K562 (cell line): ENCODE results near the gene CHN2. TPM values are rescaled to one million over a fixed set of nuclear protein-coding genes. Genes with fewer than 3 reads are reported as not detected.
A peak's percentile ranks its signal among the peaks of the same experiment; 100 is the strongest.

Experiments
- ATAC-seq: fragments of 200-7000 bp; cut with Tn5 transposase; 3 replicates; pipeline ENCODE4 v1.9.1; 2020; ENCODE audit warnings: moderate library complexity
- BruUV-seq: library from RNA; stranded (reverse); fragments of 400-500 nt; replicated peaks from 2 replicates; lab custom pipeline; 2021; lab: Mats Ljungman, UMichigan
- CTCF ChIA-PET: fragments of 300-600 bp; formaldehyde crosslinking; extraction: SDS; loops from one replicate; lab custom pipeline; 2021; ENCODE audit warnings: low intra/inter-chr PET ratio; lab: Yijun Ruan, JAX
- POLR2A ChIA-PET: fragments of 300-600, 350-650 bp; sonication (Branson Sonifier 250); formaldehyde crosslinking; extraction: SDS; loops from one replicate; lab custom pipeline; 2021; ENCODE audit warnings: antibody characterized with exemption, inconsistent platforms; lab: Yijun Ruan, JAX
- DNase-seq, 4 experiments: peaks; one replicate each; pipeline versions ENCODE4 v3.0.0 to v3.0.0-alpha.2; 2011 to 2018; ENCODE audit warnings: low spot score in 3 of 4, mixed read lengths in 3 of 4; ENCODE audit errors: extremely low read depth in 1 of 4
- FAIRE-seq: peaks from 2 replicates; lab custom pipeline; 2011; peaks lifted over from hg19 to GRCh38; lab: Jason Lieb, UNC
- H2AFZ ChIP-seq: 2 replicates; pipeline ENCODE4 v1.6.0; 2011; ENCODE audit warnings: low read depth, low read length, control low read depth, inconsistent platforms
- H3K27ac ChIP-seq: fragments of 200-600 bp; 3 replicates; pipeline ENCODE4 v1.8.0; 2011; ENCODE audit warnings: low read depth, mild to moderate bottlenecking, control low read depth, inconsistent platforms, low read length, moderate library complexity, mixed read lengths; ENCODE audit errors: extremely low read depth
- H3K27me3 ChIP-seq, 2 experiments: fragments of 300-600 bp in 1 of 2; 2 replicates in 1 of 2; 3 replicates in 1 of 2; pipeline versions ENCODE4 v1.6.0 to v1.8.0; 2011; ENCODE audit warnings: inconsistent platforms in 2 of 2, low read length in 2 of 2, mild to moderate bottlenecking in 1 of 2, mixed read lengths in 1 of 2, moderate library complexity in 1 of 2; ENCODE audit not compliant: control insufficient read depth in 2 of 2, insufficient read depth in 2 of 2
- H3K36me3 ChIP-seq: fragments of 300-600 bp; 3 replicates; pipeline ENCODE4 v1.8.0; 2011; ENCODE audit warnings: mild to moderate bottlenecking, low read length, inconsistent platforms; ENCODE audit not compliant: control insufficient read depth, insufficient read depth
- H3K4me1 ChIP-seq, 2 experiments: fragments of 200-600 bp in 1 of 2; replicated peaks in 1 of 2; 2 replicates in 1 of 2; 3 replicates in 1 of 2; pipeline versions ENCODE4 v1.5.1 to v1.8.0; 2011; ENCODE audit warnings: inconsistent platforms in 2 of 2, low read length in 2 of 2, mild to moderate bottlenecking in 1 of 2, mixed read lengths in 1 of 2, moderate library complexity in 1 of 2; ENCODE audit not compliant: control insufficient read depth in 2 of 2, insufficient read depth in 2 of 2
- H3K4me2 ChIP-seq: 2 replicates; pipeline ENCODE4 v1.6.1; 2011; ENCODE audit warnings: low read length, control low read depth, inconsistent platforms, mixed read lengths; ENCODE audit not compliant: insufficient read depth
- H3K4me3 ChIP-seq: fragments of 200-600 bp; sonication (generic), shearing (Covaris generic); 2 replicates; pipeline ENCODE4 v1.5.1; 2016; ENCODE audit warnings: control low read depth, inconsistent platforms
- H3K79me2 ChIP-seq: fragments of 200-600 bp; 3 replicates; pipeline ENCODE4 v1.8.0; 2011; ENCODE audit warnings: low read length, inconsistent platforms; ENCODE audit not compliant: control insufficient read depth, insufficient read depth
- H3K9ac ChIP-seq, 2 experiments: 2 replicates each; pipeline versions ENCODE4 v1.6.0 to v1.6.1; 2011; ENCODE audit warnings: low read depth in 2 of 2, low read length in 2 of 2, control low read depth in 1 of 2, inconsistent platforms in 1 of 2, mild to moderate bottlenecking in 1 of 2, mixed read lengths in 1 of 2; ENCODE audit not compliant: insufficient read depth in 1 of 2
- H3K9me1 ChIP-seq: one replicate; pipeline ENCODE4 v1.6.0; 2011; ENCODE audit warnings: inconsistent platforms, mild to moderate bottlenecking, low read length, moderate library complexity; ENCODE audit not compliant: control insufficient read depth, insufficient read depth
- H3K9me3 ChIP-seq: replicated peaks from 2 replicates; pipeline ENCODE4 v1.5.1; 2011; ENCODE audit warnings: low read depth, low read length, inconsistent platforms; ENCODE audit not compliant: control insufficient read depth, insufficient read depth
- H4K20me1 ChIP-seq: replicated peaks from 2 replicates; pipeline ENCODE4 v1.6.1; 2011; ENCODE audit warnings: low read length, inconsistent platforms, mixed read lengths; ENCODE audit not compliant: control insufficient read depth, insufficient read depth
- ELF1 ChIP-seq: fragments of 200-800 bp; sonication (Bioruptor generic); IDR thresholded peaks from 2 replicates; pipeline ENCODE4 v1.6.1; 2016; ENCODE audit warnings: missing genetic modification characterization, missing compliant biosample characterization
- FOSL1 ChIP-seq: fragments of 200-800 bp; sonication (Bioruptor generic); conservative IDR thresholded peaks from 2 replicates; pipeline ENCODE4 v1.6.1; 2016; ENCODE audit warnings: missing genetic modification characterization, missing compliant biosample characterization
- LEF1 ChIP-seq: fragments of 450-650 bp; IDR thresholded peaks from 2 replicates; pipeline ENCODE4 v1.6.1; 2016; ENCODE audit warnings: mild to moderate bottlenecking
- POLR2A ChIP-seq: fragments of 450-650 bp; conservative IDR thresholded peaks from 2 replicates; pipeline ENCODE4 v1.6.1; 2016
- SMC3 ChIP-seq: conservative IDR thresholded peaks from 2 replicates; pipeline ENCODE4 v1.6.1; 2011; ENCODE audit warnings: low read depth, low read length, improper control_type of control experiment; ENCODE audit not compliant: insufficient read depth
- ZNF347 ChIP-seq: fragments of 450-650 bp; formaldehyde crosslinking; IDR thresholded peaks from 2 replicates; pipeline ENCODE4 v1.4.0; 2020; ENCODE audit warnings: low read depth, mild to moderate bottlenecking, moderate library complexity
- WGBS: fragments of 100-300 bp; shearing (Covaris generic); methylation state at CpG from one replicate; pipeline ENCODE4 v1.1.6; 2016; ENCODE audit warnings: low coverage, mixed read lengths; ENCODE audit not compliant: insufficient coverage; ENCODE audit errors: missing lambda C conversion rate; 5-methylcytosine and 5-hydroxymethylcytosine counted together
- in situ Hi-C: fragments of 300-500 bp; cut with MboI; formaldehyde crosslinking; loops from 4 replicates; pipeline ENCODE4 v1.15.0; 2018; ENCODE audit warnings: inconsistent platforms, mixed read lengths
- intact Hi-C: fragments of 100-400 bp; cut with micrococcal nuclease; formaldehyde crosslinking; loops from 2 replicates; pipeline ENCODE4 v1.14.2; 2022
- polyA plus RNA-seq, 8 experiments: library from polyadenylated mRNA; depleted of rRNA in 4 of 8; stranded (reverse) in 5 of 8; unstranded in 3 of 8; fragments of >200 nt; fragmentation: Nextera tagmentation in 2 of 8; fragmentation: Illumina TruSeq in 1 of 8; extraction: Ambion mirVana in 2 of 8; extraction: Trizol in 1 of 8; gene quantifications; 2 replicates each; pipeline versions ENCODE4 v1.2.1 to v1.2.3, GENCODE V29; 2011 to 2014; ENCODE audit warnings: inconsistent platforms in 1 of 8, missing spikeins in 1 of 8
- total RNA-seq, 7 experiments: library from RNA; depleted of rRNA in 6 of 7; stranded (reverse); fragments of >200 nt in 6 of 7; fragmentation: Illumina TruSeq in 2 of 7; extraction: Trizol in 2 of 7; gene quantifications; 2 replicates each; pipeline versions ENCODE4 v1.2.1 to v1.2.3, GENCODE V29; 2011 to 2021; ENCODE audit warnings: low replicate concordance in 1 of 7
- TF ChIP-seq, protein P1 (sequence below): sonication (generic); formaldehyde crosslinking; IDR thresholded peaks from 2 replicates; pipeline ENCODE4 v1.8.1; 2022; ENCODE audit warnings: missing genetic modification reagents
- TF ChIP-seq, protein P2 (sequence below), 2 experiments: IDR thresholded peaks in 1 of 2; conservative IDR thresholded peaks in 1 of 2; 2 replicates each; pipeline ENCODE4 v1.6.1; 2016; ENCODE audit warnings: low read depth in 2 of 2, mild to moderate bottlenecking in 1 of 2, missing compliant biosample characterization in 1 of 2, missing genetic modification characterization in 1 of 2, moderate library complexity in 1 of 2

CHN2 gene
- total and polyA plus RNA-seq, 9 of the 15 experiments (the other 6 are each of a cell fraction or from before 2014, with no cell fraction given) = 0.12 to 2.1 (median 0.31) TPM; not detected in 1

DNA sequence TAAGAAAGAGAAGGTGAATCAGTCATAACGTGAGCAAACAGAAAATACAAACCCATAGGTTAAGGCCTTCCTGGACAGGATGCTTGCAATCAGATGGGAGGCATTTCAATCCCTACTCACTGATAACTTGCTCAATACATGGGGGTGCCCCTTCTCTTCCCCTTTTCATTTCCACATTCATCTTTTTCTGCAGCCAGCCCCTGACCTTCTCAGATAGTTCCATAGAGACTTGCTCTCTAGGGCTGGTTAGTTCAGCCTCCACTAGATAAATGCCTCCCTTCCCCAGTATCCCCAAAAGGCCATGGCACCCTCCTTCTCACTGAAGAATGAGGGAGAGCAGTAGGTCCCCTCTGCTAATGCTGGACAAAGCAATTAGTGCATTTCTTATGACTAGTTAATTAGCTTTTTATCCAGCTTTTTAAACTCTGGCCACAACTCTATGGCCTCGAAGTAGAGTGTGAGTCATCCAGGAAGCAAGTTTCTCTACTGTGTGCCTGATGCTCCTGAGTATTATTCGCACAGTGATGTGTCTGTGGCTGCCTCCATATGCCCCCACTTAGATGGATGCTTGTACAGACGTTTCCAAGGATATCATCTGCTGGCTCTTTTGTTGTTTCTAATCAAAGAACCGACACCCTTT lies 12.7 kb downstream of the CHN2 start:
- Histone ChIP-seq H3K9ac (no peak overlapping the region), H3K27ac (no peak overlapping the region), H4K20me1 (no peaks in the 10 kb centered on the region), H2AFZ (no peak overlapping the region), H3K4me2 (no peak overlapping the region), H3K9me1 (no peaks in the 10 kb centered on the region), H3K4me1 (no peaks in the 10 kb centered on the region), H3K36me3 (no peaks in the 10 kb centered on the region), H3K9me3 (no peaks in the 10 kb centered on the region), H3K27me3 (no peaks in the 10 kb centered on the region; a peak in 2 of 5 replicates), H3K4me3 (no peak overlapping the region), H3K79me2 (no peaks in the 10 kb centered on the region)
- FAIRE-seq (no peak), DNase-seq (no peak), ATAC-seq (no peak)
- in situ Hi-C loops (no loop called here), intact Hi-C loops (no loop called here)
- ChIA-PET CTCF (no interaction called here), POLR2A (no interaction called here)
- no peak for TF ChIP-seq LEF1
- WGBS = 1% methylated on average over 5 of the region's 5 CpGs
- no TSS peak for BruUV-seq

DNA sequence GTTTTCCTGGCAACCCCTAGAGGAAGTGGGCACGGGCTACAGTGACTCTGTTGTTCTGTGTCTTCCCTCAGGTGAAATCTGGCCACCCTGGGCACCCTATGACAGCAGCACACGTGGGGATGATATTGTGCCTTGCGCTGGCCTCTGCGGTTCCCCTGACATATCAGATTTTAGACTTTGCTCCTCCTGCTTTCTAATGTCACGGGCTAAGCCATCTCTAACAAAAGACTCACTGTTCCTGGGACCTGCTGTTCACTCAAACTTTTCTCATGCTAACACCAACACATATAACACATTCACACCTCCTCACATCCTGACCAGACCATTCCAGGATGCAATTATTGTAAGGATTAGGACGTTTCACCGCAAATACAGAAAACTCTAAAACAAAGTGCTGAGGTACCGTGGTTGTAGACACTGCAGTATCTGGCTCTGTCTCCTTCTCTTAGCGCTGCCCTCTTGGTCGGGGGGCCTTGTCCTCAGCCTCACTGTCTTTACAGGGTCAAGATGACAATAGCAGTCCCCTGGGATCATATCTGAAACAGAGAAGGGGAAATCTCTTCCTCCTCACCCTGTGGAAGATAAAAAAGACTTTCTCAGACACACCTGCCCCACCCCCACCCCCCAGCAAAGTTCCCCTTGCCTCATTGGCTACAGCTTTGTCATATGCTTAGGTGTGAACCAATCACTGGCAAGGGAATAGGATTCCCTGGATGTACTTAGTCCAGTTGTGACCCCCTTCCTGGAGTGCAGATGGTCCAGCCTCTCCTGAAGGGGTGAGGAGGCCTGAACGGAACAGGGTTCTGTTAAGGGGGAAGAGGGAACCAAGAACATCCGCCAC lies 14.1 kb downstream of the CHN2 start:
- FAIRE-seq (no peak), ATAC-seq (no peak), DNase-seq (peak in 2 of 4 experiments; percentile 14 to 17)
- intact Hi-C loops (no loop called here), in situ Hi-C loops (no loop called here)
- POLR2A ChIA-PET = no interaction called here
- no peaks in the 10 kb centered on the region for H3K9me1 ChIP-seq
- no peak overlapping the region for H3K9ac ChIP-seq
- CTCF ChIA-PET = no interaction called here
- no peaks in the 10 kb centered on the region for H3K9me3 ChIP-seq
- H3K27me3 ChIP-seq = no peaks in the 10 kb centered on the region; a peak in 1 of 5 replicates
- no TSS peak for BruUV-seq
- no peak overlapping the region for H3K4me3 ChIP-seq
- no peak overlapping the region for H2AFZ ChIP-seq
- no peak overlapping the region for H3K4me2 ChIP-seq
- H4K20me1 ChIP-seq = no peaks in the 10 kb centered on the region
- no peaks in the 10 kb centered on the region for H3K36me3 ChIP-seq
- H3K4me1 ChIP-seq = no peaks in the 10 kb centered on the region
- no peak overlapping the region for H3K27ac ChIP-seq
- no peaks in the 10 kb centered on the region for H3K79me2 ChIP-seq
- 6% methylated on average over 11 of the region's 12 CpGs for WGBS
- TF ChIP-seq SMC3 = no peak
- TF ChIP-seq ELF1 = no peak
- TF ChIP-seq ZNF347 (CRISPR knock-in tag) = no peak
- TF ChIP-seq, protein P1, sequence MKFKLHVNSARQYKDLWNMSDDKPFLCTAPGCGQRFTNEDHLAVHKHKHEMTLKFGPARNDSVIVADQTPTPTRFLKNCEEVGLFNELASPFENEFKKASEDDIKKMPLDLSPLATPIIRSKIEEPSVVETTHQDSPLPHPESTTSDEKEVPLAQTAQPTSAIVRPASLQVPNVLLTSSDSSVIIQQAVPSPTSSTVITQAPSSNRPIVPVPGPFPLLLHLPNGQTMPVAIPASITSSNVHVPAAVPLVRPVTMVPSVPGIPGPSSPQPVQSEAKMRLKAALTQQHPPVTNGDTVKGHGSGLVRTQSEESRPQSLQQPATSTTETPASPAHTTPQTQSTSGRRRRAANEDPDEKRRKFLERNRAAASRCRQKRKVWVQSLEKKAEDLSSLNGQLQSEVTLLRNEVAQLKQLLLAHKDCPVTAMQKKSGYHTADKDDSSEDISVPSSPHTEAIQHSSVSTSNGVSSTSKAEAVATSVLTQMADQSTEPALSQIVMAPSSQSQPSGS (CRISPR knock-in tag) = no peak
- TF ChIP-seq, protein P2, sequence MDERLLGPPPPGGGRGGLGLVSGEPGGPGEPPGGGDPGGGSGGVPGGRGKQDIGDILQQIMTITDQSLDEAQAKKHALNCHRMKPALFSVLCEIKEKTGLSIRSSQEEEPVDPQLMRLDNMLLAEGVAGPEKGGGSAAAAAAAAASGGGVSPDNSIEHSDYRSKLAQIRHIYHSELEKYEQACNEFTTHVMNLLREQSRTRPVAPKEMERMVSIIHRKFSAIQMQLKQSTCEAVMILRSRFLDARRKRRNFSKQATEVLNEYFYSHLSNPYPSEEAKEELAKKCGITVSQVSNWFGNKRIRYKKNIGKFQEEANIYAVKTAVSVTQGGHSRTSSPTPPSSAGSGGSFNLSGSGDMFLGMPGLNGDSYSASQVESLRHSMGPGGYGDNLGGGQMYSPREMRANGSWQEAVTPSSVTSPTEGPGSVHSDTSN (CRISPR knock-in tag; IDR thresholded peaks at IDR 0.05; ENCODE audit: low read depth) = no peak
- TF ChIP-seq, protein P2 (tag; conservative IDR thresholded peaks at IDR 0.05; ENCODE audit: low read depth) = no peak
- no peak for TF ChIP-seq POLR2A
- no peak for TF ChIP-seq FOSL1 (tag)
